ENCODE results near the gene UPF3B. TPM values are rescaled to one million over a fixed set of nuclear protein-coding genes. Genes with fewer than 3 reads are reported as not detected.
"Not testable (repeated sequence)": the region's sequence is repeated elsewhere in the genome, so short reads cannot be mapped to it uniquely, and the experiment has no call there.

The UPF3B gene
- total RNA-seq, 1 experiment from 2014 or later = 4.7 TPM

DNA sequence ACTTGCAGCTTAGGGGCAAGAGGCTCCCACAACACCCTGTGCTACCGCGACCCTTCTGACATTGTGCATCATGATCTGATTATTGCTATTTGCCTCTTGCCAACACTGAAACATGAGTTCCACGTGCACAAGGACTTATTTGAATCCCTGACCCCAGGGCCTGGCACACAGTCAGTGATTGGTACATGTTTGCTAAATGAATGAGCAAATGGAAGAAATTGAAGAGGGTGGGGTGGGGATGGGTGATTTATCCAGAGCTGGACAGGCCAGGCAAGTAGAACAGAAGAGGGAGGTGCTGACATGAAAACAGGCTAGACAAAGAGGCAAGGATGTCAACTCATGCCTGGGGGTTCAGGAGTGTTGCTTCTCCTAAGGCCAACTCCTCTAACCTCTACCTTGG is 36.5 kb downstream of the UPF3B start:
- no peak for TF ChIP-seq EZH2 (IDR thresholded peaks at IDR 0.05; ENCODE audit: low read length, unreplicated experiment)
- TF ChIP-seq CTCF (conservative IDR thresholded peaks at IDR 0.05; ENCODE audit: low read depth, low read length) = no peak
- TF ChIP-seq EZH2phosphoT487 (IDR thresholded peaks at IDR 0.05; ENCODE audit: borderline replicate concordance, low read length) = no peak
- CTCF ChIA-PET = no interaction called here
- Histone ChIP-seq H3K79me2 (ENCODE audit: low read length) (no peaks in the 10 kb centered on the region), H3K9me3 (ENCODE audit: low read length) (no peaks in the 10 kb centered on the region), H3K4me2 (ENCODE audit: low read length) (no peak overlapping the region), H3K4me3 (ENCODE audit: low read length) (no peak overlapping the region), H3K36me3 (ENCODE audit: low read depth, low read length) (no peaks in the 10 kb centered on the region), H3K9ac (ENCODE audit: low read length) (no peak overlapping the region), H3K9me2 (replicated peaks; ENCODE audit: low read length) (no peaks in the 10 kb centered on the region), H2AFZ (ENCODE audit: low read length) (no peak overlapping the region), H3K27ac (ENCODE audit: low read length) (no peak overlapping the region), H4K20me1 (ENCODE audit: low read length) (no peaks in the 10 kb centered on the region), H3K27me3 (ENCODE audit: low read length) (no peaks in the 10 kb centered on the region), H3F3A (ENCODE audit: low read length, unreplicated experiment) (no peaks in the 10 kb centered on the region), H3K4me1 (ENCODE audit: insufficient read depth, low read length) (no peaks in the 10 kb centered on the region)
- POLR2A ChIA-PET (ENCODE audit: unreplicated experiment) = no interaction called here
- DNase-seq (no peak), ATAC-seq (no peak)
- intact Hi-C loops (cut with micrococcal nuclease) = no loop called here
- no TSS peak for BruUV-seq (replicated peaks)

DNA sequence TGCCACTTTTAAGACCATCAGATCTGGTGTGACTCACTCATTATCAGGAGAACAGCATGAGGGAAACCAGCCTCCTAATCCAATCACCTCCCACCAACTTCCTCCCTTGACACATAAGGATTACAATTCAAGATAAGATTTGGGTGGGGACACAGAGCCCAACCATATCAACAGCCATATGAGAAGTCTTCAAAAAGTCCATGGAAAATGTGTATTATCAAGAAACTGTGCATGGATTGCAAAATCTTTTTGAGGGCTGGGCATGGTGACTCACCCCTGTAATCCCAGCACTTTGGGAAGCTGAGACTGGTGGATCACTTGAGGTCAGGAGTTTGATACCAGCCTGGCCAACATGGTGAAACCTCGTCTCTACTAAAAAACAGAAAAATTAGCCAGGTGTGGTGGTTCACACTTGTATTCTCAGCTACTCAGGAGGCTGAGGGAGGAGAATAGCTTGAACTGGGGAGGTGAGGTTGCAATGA is 43.5 kb downstream of the UPF3B start:
- CTCF ChIA-PET = no interaction called here
- no peak overlapping the region for H2AFZ ChIP-seq (ENCODE audit: low read length)
- ATAC-seq (no peak), DNase-seq (no peak)
- no peak overlapping the region for H3K4me2 ChIP-seq (ENCODE audit: low read length)
- H3K4me1 ChIP-seq (ENCODE audit: insufficient read depth, low read length) = no peaks in the 10 kb centered on the region
- H3F3A ChIP-seq (ENCODE audit: low read length, unreplicated experiment) = no peaks in the 10 kb centered on the region
- H3K27me3 ChIP-seq (ENCODE audit: low read length) = no peaks in the 10 kb centered on the region
- no peak overlapping the region for H3K4me3 ChIP-seq (ENCODE audit: low read length)
- POLR2A ChIA-PET (ENCODE audit: unreplicated experiment) = no interaction called here
- intact Hi-C loops (cut with micrococcal nuclease) = no loop called here
- H4K20me1 ChIP-seq (ENCODE audit: low read length) = no peaks in the 10 kb centered on the region
- no TSS peak for BruUV-seq (replicated peaks)
- H3K9me2 ChIP-seq (replicated peaks; ENCODE audit: low read length) = no peaks in the 10 kb centered on the region
- TF ChIP-seq EZH2phosphoT487 (IDR thresholded peaks at IDR 0.05; ENCODE audit: borderline replicate concordance, low read length) (no peak), CTCF (conservative IDR thresholded peaks at IDR 0.05; ENCODE audit: low read depth, low read length) (no peak), EZH2 (IDR thresholded peaks at IDR 0.05; ENCODE audit: low read length, unreplicated experiment) (no peak)
- no peak overlapping the region for H3K9ac ChIP-seq (ENCODE audit: low read length)
- H3K9me3 ChIP-seq (ENCODE audit: low read length) = no peaks in the 10 kb centered on the region
- H3K27ac ChIP-seq (ENCODE audit: low read length) = no peak overlapping the region
- H3K36me3 ChIP-seq (ENCODE audit: low read depth, low read length) = no peaks in the 10 kb centered on the region
- H3K79me2 ChIP-seq (ENCODE audit: low read length) = no peaks in the 10 kb centered on the region

DNA sequence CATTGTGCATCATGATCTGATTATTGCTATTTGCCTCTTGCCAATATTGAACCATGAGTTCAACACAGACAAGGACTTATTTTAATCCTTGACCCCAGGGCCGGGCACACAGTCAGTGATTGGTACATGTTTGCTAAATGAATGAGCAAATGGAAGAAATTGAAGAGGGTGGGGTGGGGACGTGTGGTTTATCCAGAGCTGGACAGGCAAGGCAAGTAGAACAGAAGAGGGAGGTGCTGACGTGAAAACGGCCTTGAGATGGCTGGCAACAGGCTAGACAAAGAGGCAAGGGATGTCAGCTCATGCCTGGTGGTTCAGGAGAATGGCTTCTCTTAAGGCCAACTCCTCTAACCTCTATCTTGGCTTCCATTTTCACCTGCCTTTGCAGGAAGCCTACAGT is 44.3 kb downstream of the UPF3B start:
- H3F3A ChIP-seq (ENCODE audit: low read length, unreplicated experiment); H2AFZ ChIP-seq (ENCODE audit: low read length); POLR2A ChIA-PET (ENCODE audit: unreplicated experiment); DNase-seq; H3K4me2 ChIP-seq (ENCODE audit: low read length); H3K9ac ChIP-seq (ENCODE audit: low read length); H3K36me3 ChIP-seq (ENCODE audit: low read depth, low read length); H3K9me3 ChIP-seq (ENCODE audit: low read length); H4K20me1 ChIP-seq (ENCODE audit: low read length); H3K4me3 ChIP-seq (ENCODE audit: low read length); H3K79me2 ChIP-seq (ENCODE audit: low read length); CTCF ChIA-PET; ATAC-seq; H3K4me1 ChIP-seq (ENCODE audit: insufficient read depth, low read length); H3K27ac ChIP-seq (ENCODE audit: low read length); H3K9me2 ChIP-seq (replicated peaks; ENCODE audit: low read length); intact Hi-C loops (cut with micrococcal nuclease); H3K27me3 ChIP-seq (ENCODE audit: low read length); BruUV-seq (replicated peaks): not testable (repeated sequence)

All from PC-3 (cell line).